Pancreas (tissue), 10 donors: ENCODE data around the gene SLC29A2. TPM values are rescaled to one million over a fixed set of nuclear protein-coding genes. Genes with fewer than 3 reads are reported as not detected.
A peak's percentile ranks its signal among the peaks of the same experiment; 100 is the strongest.

ENCODE experiments used
- ATAC-seq, 4 donors: fragments of 200-7000 bp; cut with Tn5 transposase; one replicate each; pipeline versions ENCODE4 v1.8.0 to v1.9.1; 2020; ENCODE audit warnings: mild to moderate bottlenecking in 4 of 4, moderate library complexity in 4 of 4
- DNase-seq, 6 donors: peaks; one replicate each; pipeline ENCODE4 v3.0.0-alpha.2; 2020
- FAIRE-seq: peaks from 2 replicates; lab custom pipeline; 2012; peaks lifted over from hg19 to GRCh38; lab: Jason Lieb, UNC
- H3K27ac ChIP-seq, 4 donors: fragments of 200-600 bp; sonication (generic); 1 replicate in 3 of 4; 2 replicates in 1 of 4; pipeline versions ENCODE4 v1.5.0 to v1.8.0; 2020
- H3K27me3 ChIP-seq, 4 donors: fragments of 200-600 bp; one replicate each; pipeline ENCODE4 v1.8.0; 2021
- H3K36me3 ChIP-seq, 3 donors: fragments of 200-600 bp; sonication (generic) in 1 of 3; one replicate each; pipeline versions ENCODE4 v1.5.0 to v1.8.0; 2020 to 2021
- H3K4me1 ChIP-seq, 3 donors: fragments of 200-600 bp; one replicate each; pipeline ENCODE4 v1.8.0; 2021
- H3K4me3 ChIP-seq, 4 donors: fragments of 200-600 bp; sonication (generic) in 2 of 4; one replicate each; pipeline versions ENCODE4 v1.5.0 to v1.8.0; 2020 to 2021
- H3K9me3 ChIP-seq, 4 donors: fragments of 200-600 bp; one replicate each; pipeline ENCODE4 v1.8.0; 2021
- CTCF ChIP-seq, 4 donors: fragments of 200-600 bp; sonication (generic) in 3 of 4; IDR thresholded peaks; one replicate each; pipeline versions ENCODE4 v1.5.0 to v1.8.0; 2021; ENCODE audit warnings: antibody characterized with exemption in 4 of 4
- WGBS, 2 donors: extraction: QIAGEN DNeasy Blood & Tissue Kit; methylation state at CpG; one replicate each; pipeline ENCODE4 v1.1.7; 2013; 5-methylcytosine and 5-hydroxymethylcytosine counted together
- intact Hi-C, 3 donors: fragments of 100-400 bp; cut with DNase I; formaldehyde crosslinking; loops; one replicate each; pipeline versions ENCODE4 v1.11.1 to v1.14.2; 2022
- polyA plus RNA-seq, 2 donors: library from polyadenylated mRNA; stranded (reverse); fragments of 200-250 nt; gene quantifications; one replicate each; pipeline ENCODE4 v1.2.3, GENCODE V29; 2013
- total RNA-seq, 6 donors: library from RNA; stranded (reverse); fragmentation: NEBNext Ultra II Directional in 4 of 6; extraction: Animal tissue kit (Norgen Biotek cat#: 25700) in 4 of 6; gene quantifications; one replicate each; pipeline versions ENCODE4 v1.2.1 to v1.2.4, GENCODE V29; 2021 to 2023
- donor health status: healthy with polysubstance abuse.
- donor health status: DM: no; HTN: no; CAD: no; lungs with moderate emphysema.
- donor health status: DM: no; HTN: no; CAD: no.
- donor health status: control.
- donor health status: control.
- donor health status: Bipolar disorder and iron deficiency.
- donor health status: DM: yes; HTN: yes; CAD: no.
- donor health status: DM: no; HTN: no; CAD: no.
- donor health status: DM: no; HTN: no; CAD: no.
- donor health status: DM: yes; HTN: yes; CAD: no.

SLC29A2 gene
- total and polyA plus RNA-seq, 8 donors, result 2.9 to 21.7 (median 4.8) TPM

- FAIRE-seq, result no peak
- peak in 1 of 6 donors; percentile 58 for DNase-seq
- no peak for TF ChIP-seq CTCF (IDR thresholded peaks at IDR 0.05)
- Histone ChIP-seq H3K4me3 (peak overlapping the region in 1 of 4 donors; percentile 55), H3K36me3 (no peaks in the 10 kb centered on the region), H3K27ac (no peak overlapping the region), H3K9me3 (no peaks in the 10 kb centered on the region), H3K27me3 (no peaks in the 10 kb centered on the region), H3K4me1 (no peaks in the 10 kb centered on the region)
- no peak for ATAC-seq
- intact Hi-C loops, result no loop called here
- 82 to 91% methylated on average over 14 of the region's 14 CpGs for WGBS, 2 donors
These were observed 56.1 kb downstream of the SLC29A2 start for GRCh38 chr11:66315498-66315885.

GRCh38 chr11:66314561-66315497 lies 56.7 kb downstream of the SLC29A2 start:
- no peak overlapping the region for H3K27ac ChIP-seq
- no peak for TF ChIP-seq CTCF (IDR thresholded peaks at IDR 0.05)
- no peaks in the 10 kb centered on the region for H3K27me3 ChIP-seq
- H3K4me3 ChIP-seq, result peak overlapping the region in 1 of 4 donors; percentile 55
- no peak for FAIRE-seq
- 78 to 85% methylated on average over 17 of the region's 17 CpGs for WGBS, 2 donors
- intact Hi-C loops, result no loop called here
- H3K36me3 ChIP-seq, result no peaks in the 10 kb centered on the region
- DNase-seq, result peak in 1 of 6 donors; percentile 67
- H3K4me1 ChIP-seq, result no peaks in the 10 kb centered on the region
- no peaks in the 10 kb centered on the region for H3K9me3 ChIP-seq
- ATAC-seq, result no peak

GRCh38 chr11:66314186-66314501 lies 57.4 kb downstream of the SLC29A2 start:
- no peaks in the 10 kb centered on the region for H3K27me3 ChIP-seq
- H3K9me3 ChIP-seq, result no peaks in the 10 kb centered on the region
- intact Hi-C loops, result no loop called here
- no peaks in the 10 kb centered on the region for H3K36me3 ChIP-seq
- WGBS, 2 donors, result 86 to 89% methylated on average over 1 of the region's 1 CpG
- no peak for TF ChIP-seq CTCF (IDR thresholded peaks at IDR 0.05)
- H3K4me1 ChIP-seq, result no peaks in the 10 kb centered on the region
- FAIRE-seq (no peak), ATAC-seq (no peak), DNase-seq (no peak)
- peak overlapping the region in 1 of 4 donors; percentile 55 for H3K4me3 ChIP-seq
- H3K27ac ChIP-seq, result no peak overlapping the region

GRCh38 chr11:66313321-66314185 lies 58.0 kb downstream of the SLC29A2 start:
- DNase-seq (peak in 1 of 6 donors; percentile 82), ATAC-seq (no peak), FAIRE-seq (no peak)
- no peaks in the 10 kb centered on the region for H3K9me3 ChIP-seq
- 55 to 59% methylated on average over 38 of the region's 38 CpGs for WGBS, 2 donors
- peak overlapping the region; percentile 44 to 87 (median 80) for H3K27ac ChIP-seq
- peak overlapping the region in 2 of 4 donors; percentile 41 to 55 for H3K4me3 ChIP-seq
- no peak for TF ChIP-seq CTCF (IDR thresholded peaks at IDR 0.05)
- no peaks in the 10 kb centered on the region for H3K27me3 ChIP-seq
- no peaks in the 10 kb centered on the region for H3K36me3 ChIP-seq
- intact Hi-C loops, result no loop called here
- no peaks in the 10 kb centered on the region for H3K4me1 ChIP-seq
